22Rv1 (cell line): ENCODE results near the gene KCNAB3.

Experiments used
- CTCF ChIP-seq: fragments of 450-650 bp; IDR thresholded peaks from 2 replicates; pipeline ENCODE4 v1.5.1; 2017; ENCODE audit warnings: mild to moderate bottlenecking
- ZFX ChIP-seq: fragments of 450-650 bp; IDR thresholded peaks from 2 replicates; pipeline ENCODE4 v1.6.1; 2017; ENCODE audit warnings: antibody characterized with exemption, borderline replicate concordance

DNA sequence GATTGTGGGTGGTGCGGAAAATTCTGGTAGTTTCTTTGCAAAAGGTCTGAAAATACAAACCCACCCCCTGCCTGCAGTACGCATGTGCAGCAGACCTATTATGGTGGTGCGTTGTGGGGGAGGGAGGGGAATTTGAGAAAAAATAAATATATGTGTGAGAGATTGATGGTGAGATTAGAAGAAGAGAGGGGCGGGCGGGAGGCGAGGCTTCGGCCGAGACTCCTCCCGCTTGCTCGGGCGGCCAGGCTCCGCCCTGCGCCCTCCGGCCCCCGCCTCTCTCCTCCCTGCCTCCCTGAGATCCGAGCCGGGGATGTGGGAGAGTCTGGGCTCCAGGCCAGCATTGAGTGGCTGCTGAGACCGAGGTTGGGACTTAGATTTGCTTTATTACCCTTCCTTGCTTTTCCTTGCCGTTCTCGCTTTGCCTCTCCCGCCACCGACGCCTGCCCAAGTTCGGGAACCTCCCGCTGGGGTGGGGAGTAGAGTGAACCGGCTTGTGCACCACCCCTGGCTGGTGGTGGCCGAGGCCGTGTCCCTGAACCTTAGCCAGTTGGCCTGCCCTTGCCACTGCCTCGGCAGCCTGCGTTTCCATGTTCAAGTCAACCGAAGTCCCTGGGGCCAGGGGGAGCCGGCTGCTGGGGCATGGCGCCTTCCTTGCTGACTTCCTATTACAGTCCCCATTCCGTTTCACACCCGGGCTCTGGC is 42.0 kb downstream of the KCNAB3 start:
- no peak for TF ChIP-seq CTCF
- no peak for TF ChIP-seq ZFX
